Nephron (organoid): ENCODE results near the gene CRYAA.
"Not testable (repeated sequence)": the region's sequence is repeated elsewhere in the genome, so short reads cannot be mapped to it uniquely, and the experiment has no call there.

Experiments used
- H3K27ac Mint-ChIP-seq, 3 experiments: 2 replicates each; pipeline ENCODE4 v1.8.0; 2020; ENCODE audit warnings: mixed read lengths in 3 of 3, mild to moderate bottlenecking in 2 of 3, moderate library complexity in 1 of 3
- H3K27me3 Mint-ChIP-seq: 2 replicates; pipeline ENCODE4 v1.8.0; 2021; ENCODE audit warnings: low read depth, mild to moderate bottlenecking, moderate library complexity, mixed read lengths
- H3K36me3 Mint-ChIP-seq: 2 replicates; pipeline ENCODE4 v1.8.0; 2020; ENCODE audit warnings: low read depth, mixed read lengths
- H3K4me1 Mint-ChIP-seq: 2 replicates; pipeline ENCODE4 v1.8.0; 2020; ENCODE audit warnings: mixed read lengths
- H3K4me3 Mint-ChIP-seq, 3 experiments: 2 replicates each; pipeline ENCODE4 v1.8.0; 2020; ENCODE audit warnings: mild to moderate bottlenecking in 3 of 3, mixed read lengths in 3 of 3, moderate library complexity in 2 of 3
- H3K9me3 Mint-ChIP-seq: 2 replicates; pipeline ENCODE4 v1.8.0; 2020; ENCODE audit warnings: mixed read lengths

CRYAA gene, protein sequence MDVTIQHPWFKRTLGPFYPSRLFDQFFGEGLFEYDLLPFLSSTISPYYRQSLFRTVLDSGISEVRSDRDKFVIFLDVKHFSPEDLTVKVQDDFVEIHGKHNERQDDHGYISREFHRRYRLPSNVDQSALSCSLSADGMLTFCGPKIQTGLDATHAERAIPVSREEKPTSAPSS

DNA sequence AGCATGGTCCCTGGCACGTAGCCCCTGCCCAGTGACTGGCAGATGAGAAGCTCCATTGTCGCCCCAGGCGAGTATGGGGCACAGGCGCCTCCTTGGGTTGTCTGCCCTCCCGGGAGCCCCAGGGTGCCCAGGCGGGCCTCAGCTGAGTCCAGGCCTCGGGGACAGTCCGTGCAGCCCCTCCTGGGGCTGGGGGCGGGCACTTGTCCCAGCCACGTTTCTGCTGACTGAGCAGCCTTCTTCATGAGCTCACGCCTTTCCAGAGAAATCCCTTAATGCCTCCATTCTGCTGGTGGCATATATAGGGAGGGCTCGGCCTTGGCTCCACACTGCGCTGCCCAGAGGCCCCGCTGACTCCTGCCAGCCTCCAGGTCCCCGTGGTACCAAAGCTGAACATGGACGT lies at the start of gene CRYAA:
Gene CRYAA (plus strand): TSS at position 301 of the 400 bp plus-strand sequence. CDS start 92 bp downstream, at position 393.
- not testable (repeated sequence) for H3K9me3 Mint-ChIP-seq, H3K36me3 Mint-ChIP-seq, H3K27ac Mint-ChIP-seq, H3K4me1 Mint-ChIP-seq, H3K27me3 Mint-ChIP-seq, H3K4me3 Mint-ChIP-seq

DNA sequence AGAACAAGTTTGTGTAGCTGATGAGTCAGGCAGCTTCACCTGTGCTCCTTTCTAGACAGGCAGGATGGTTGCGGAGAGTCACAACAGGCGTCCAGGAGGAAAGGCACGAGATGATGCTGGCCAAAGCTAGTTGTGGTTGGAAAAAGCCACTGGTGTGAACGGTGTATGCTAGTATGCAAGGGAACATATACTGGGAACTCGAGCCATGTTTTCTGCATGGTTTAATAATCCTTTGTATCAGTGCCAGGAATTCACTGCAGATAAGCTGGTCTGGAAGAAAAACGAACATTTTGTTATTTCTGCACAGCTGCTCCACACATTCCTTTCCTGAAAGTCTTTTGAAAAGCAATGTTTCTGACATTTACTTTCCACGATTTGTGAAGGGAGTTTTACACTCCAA lies 38.7 kb upstream of the CRYAA start:
- not testable (repeated sequence) for H3K27ac Mint-ChIP-seq, H3K4me1 Mint-ChIP-seq, H3K27me3 Mint-ChIP-seq, H3K4me3 Mint-ChIP-seq, H3K36me3 Mint-ChIP-seq, H3K9me3 Mint-ChIP-seq

DNA sequence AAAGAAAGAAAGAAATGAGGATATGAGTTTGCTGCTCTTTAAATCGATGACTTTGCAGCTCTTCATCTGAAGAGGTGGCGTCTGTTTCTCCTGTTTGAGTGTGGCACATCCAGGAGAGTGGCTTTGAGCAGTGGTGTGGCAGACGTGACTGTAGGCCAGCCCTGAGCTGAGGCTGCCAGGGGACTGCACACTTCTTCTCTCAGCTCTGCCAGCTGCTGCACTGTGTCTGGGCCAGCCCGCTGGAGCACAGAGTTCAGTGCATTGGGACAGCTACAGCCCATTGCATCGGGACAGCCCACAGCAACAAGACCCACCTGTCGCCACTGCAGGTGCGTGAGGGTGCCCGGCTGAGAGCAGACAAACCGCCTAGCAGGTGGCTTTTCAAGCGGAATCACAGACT lies 34.3 kb upstream of the CRYAA start:
- H3K4me3 Mint-ChIP-seq, H3K27me3 Mint-ChIP-seq, H3K4me1 Mint-ChIP-seq, H3K9me3 Mint-ChIP-seq, H3K36me3 Mint-ChIP-seq, H3K27ac Mint-ChIP-seq: not testable (repeated sequence)

- not testable (repeated sequence) for H3K27me3 Mint-ChIP-seq, H3K9me3 Mint-ChIP-seq, H3K4me3 Mint-ChIP-seq
These were observed 29.9 kb upstream of the CRYAA start for GRCh38 chr21:43138944-43139343.

GRCh38 chr21:43141407-43141806 lies 27.4 kb upstream of the CRYAA start:
- not testable (repeated sequence) for H3K27ac Mint-ChIP-seq, H3K27me3 Mint-ChIP-seq, H3K36me3 Mint-ChIP-seq, H3K4me3 Mint-ChIP-seq, H3K4me1 Mint-ChIP-seq, H3K9me3 Mint-ChIP-seq

More at GRCh38 chr21:43138944-43139343, 29.9 kb upstream of the CRYAA start:
- not testable (repeated sequence) for H3K36me3 Mint-ChIP-seq, H3K27ac Mint-ChIP-seq, H3K4me1 Mint-ChIP-seq

- H3K27ac Mint-ChIP-seq, H3K27me3 Mint-ChIP-seq, H3K4me3 Mint-ChIP-seq: not testable (repeated sequence)
These were observed 22.2 kb upstream of the CRYAA start for GRCh38 chr21:43146637-43147036.

GRCh38 chr21:43147999-43148398 lies 20.8 kb upstream of the CRYAA start:
- H3K36me3 Mint-ChIP-seq, H3K4me1 Mint-ChIP-seq, H3K27me3 Mint-ChIP-seq, H3K27ac Mint-ChIP-seq, H3K4me3 Mint-ChIP-seq, H3K9me3 Mint-ChIP-seq: not testable (repeated sequence)

More at GRCh38 chr21:43146637-43147036, 22.2 kb upstream of the CRYAA start:
- not testable (repeated sequence) for H3K4me1 Mint-ChIP-seq, H3K36me3 Mint-ChIP-seq, H3K9me3 Mint-ChIP-seq

GRCh38 chr21:43149344-43149743 lies 19.5 kb upstream of the CRYAA start:
- not testable (repeated sequence) for H3K9me3 Mint-ChIP-seq, H3K4me1 Mint-ChIP-seq, H3K27me3 Mint-ChIP-seq, H3K4me3 Mint-ChIP-seq, H3K36me3 Mint-ChIP-seq, H3K27ac Mint-ChIP-seq

DNA sequence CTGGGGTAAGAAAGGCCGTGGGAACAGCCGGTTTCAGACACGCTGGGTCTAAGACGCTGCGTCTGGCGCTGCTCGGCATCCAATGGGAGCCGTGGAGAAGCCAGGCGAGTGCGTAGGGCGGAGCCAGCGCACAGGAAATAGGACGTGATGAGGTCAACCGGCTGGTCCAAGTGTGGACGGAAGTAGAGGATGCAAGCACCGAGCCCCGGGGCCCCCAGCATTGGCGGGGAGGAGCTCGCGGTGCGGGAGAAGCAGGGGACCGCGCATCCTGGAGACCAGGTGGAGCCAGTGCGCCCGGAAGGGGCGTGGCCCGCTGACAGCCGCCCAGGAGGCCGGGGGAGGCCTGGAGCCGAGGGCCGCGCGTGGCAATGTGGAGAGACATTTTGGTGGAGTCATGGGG lies 15.2 kb upstream of the CRYAA start:
- H3K4me3 Mint-ChIP-seq, H3K27ac Mint-ChIP-seq, H3K36me3 Mint-ChIP-seq, H3K9me3 Mint-ChIP-seq, H3K27me3 Mint-ChIP-seq, H3K4me1 Mint-ChIP-seq: not testable (repeated sequence)

- H3K9me3 Mint-ChIP-seq, H3K36me3 Mint-ChIP-seq, H3K4me1 Mint-ChIP-seq, H3K27me3 Mint-ChIP-seq: not testable (repeated sequence)
- Mint-ChIP-seq H3K4me3 (peak overlapping the region in 2 of 3 experiments; percentile 15 to 31), H3K27ac (peak overlapping the region; percentile 80 to 94 (median 81))
These were observed 9.3 kb upstream of the CRYAA start for GRCh38 chr21:43159279-43160175.

DNA sequence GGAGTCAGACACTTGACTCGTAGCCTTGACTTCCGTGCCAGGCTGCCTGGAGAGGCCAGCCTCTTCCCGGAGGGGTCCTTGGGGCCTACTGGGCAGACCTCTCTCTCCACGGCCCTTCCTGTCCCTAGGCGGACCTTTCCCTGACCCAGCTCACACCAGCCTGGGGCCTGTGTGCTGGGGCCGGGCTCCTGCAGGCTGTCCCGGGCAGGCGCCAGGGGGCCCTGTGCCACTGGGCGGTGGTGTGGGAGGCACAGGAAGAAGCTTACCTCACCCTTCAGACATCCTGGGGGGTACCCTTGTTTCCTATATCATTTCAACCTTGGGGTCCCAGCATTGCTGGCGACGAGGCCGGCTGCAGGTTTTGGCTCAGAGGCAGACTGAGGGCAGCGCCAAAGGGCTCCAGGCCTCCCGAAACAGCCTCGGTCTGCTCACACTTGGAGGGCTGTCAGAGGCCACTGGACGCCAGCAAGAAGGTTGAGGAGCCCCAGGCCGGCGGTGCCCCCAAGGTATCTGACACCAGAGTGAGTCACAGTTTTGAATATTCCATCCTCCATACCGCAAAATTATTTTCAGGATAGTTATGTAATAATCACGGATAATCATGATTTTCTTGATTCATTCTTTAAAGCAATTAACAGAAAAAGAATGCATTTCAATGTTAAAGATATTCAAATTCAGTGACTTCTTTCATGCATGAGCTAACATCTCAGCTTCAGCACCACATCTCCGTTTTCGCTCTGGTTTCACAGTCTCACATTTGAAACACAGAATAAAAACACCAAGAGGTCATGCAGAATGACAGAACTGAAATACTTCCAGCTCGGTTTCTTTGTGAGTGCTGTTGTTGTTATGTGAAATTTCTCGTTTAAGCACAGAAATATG lies 6.7 kb upstream of the CRYAA start:
- not testable (repeated sequence) for H3K27me3 Mint-ChIP-seq, H3K4me3 Mint-ChIP-seq, H3K4me1 Mint-ChIP-seq, H3K27ac Mint-ChIP-seq, H3K9me3 Mint-ChIP-seq, H3K36me3 Mint-ChIP-seq

- H3K27ac Mint-ChIP-seq, H3K4me3 Mint-ChIP-seq, H3K27me3 Mint-ChIP-seq, H3K36me3 Mint-ChIP-seq, H3K4me1 Mint-ChIP-seq, H3K9me3 Mint-ChIP-seq: not testable (repeated sequence)
These were observed 6.1 kb upstream of the CRYAA start for GRCh38 chr21:43162708-43163205.

- not testable (repeated sequence) for H3K27me3 Mint-ChIP-seq, H3K4me3 Mint-ChIP-seq, H3K4me1 Mint-ChIP-seq, H3K9me3 Mint-ChIP-seq, H3K27ac Mint-ChIP-seq, H3K36me3 Mint-ChIP-seq
These were observed 4.0 kb upstream of the CRYAA start for GRCh38 chr21:43164823-43165222.

GRCh38 chr21:43165734-43166133 lies 3.1 kb upstream of the CRYAA start:
- not testable (repeated sequence) for H3K27me3 Mint-ChIP-seq, H3K9me3 Mint-ChIP-seq, H3K4me1 Mint-ChIP-seq, H3K27ac Mint-ChIP-seq, H3K36me3 Mint-ChIP-seq, H3K4me3 Mint-ChIP-seq
